Measurements from ENCODE around the gene NES. TPM values are rescaled to one million over a fixed set of nuclear protein-coding genes. Genes with fewer than 3 reads are reported as not detected.

Gene NES
- total and polyA plus RNA-seq, 2 of the 8 experiments (the other 6 are each of a cell fraction or from before 2014, with no cell fraction given), result 13.3 to 135 TPM

GRCh38 chr1:156690675-156691036 lies 13.4 kb upstream of the NES start (continued):
- TF ChIP-seq SUZ12 (IDR thresholded peaks at IDR 0.05; ENCODE audit: low read length) (no peak), PHF8 (conservative IDR thresholded peaks at IDR 0.05; ENCODE audit: low read depth, low read length) (no peak), NRF1 (IDR thresholded peaks at IDR 0.05; ENCODE audit: low read depth, low read length) (no peak), ASH2L (IDR thresholded peaks at IDR 0.05; ENCODE audit: low read length) (no peak), POLR2AphosphoS5 (IDR thresholded peaks at IDR 0.05; ENCODE audit: low read depth, low read length) (no peak), MAFK (IDR thresholded peaks at IDR 0.05; ENCODE audit: low read depth, low read length) (no peak), TBP (IDR thresholded peaks at IDR 0.05; ENCODE audit: low read depth, low read length) (no peak)
- TF ChIP-seq, protein P1, sequence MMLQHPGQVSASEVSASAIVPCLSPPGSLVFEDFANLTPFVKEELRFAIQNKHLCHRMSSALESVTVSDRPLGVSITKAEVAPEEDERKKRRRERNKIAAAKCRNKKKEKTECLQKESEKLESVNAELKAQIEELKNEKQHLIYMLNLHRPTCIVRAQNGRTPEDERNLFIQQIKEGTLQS (IDR thresholded peaks at IDR 0.05; ENCODE audit: insufficient read depth, low read depth, low read length), result no peak
